Anterior cingulate cortex (tissue), 58 donors: ENCODE measurements around the gene HOMER1.
"Not testable (repeated sequence)": the region's sequence is repeated elsewhere in the genome, so short reads cannot be mapped to it uniquely, and the experiment has no call there.

Experiments
- DNase-seq, 58 donors: peaks; one replicate each; lab custom pipeline; 2025; lab: John Stamatoyannopoulos, UW

HOMER1 gene

GRCh38 chr5:79436224-79436623 is 77.7 kb downstream of the HOMER1 start:
- DNase-seq: no peak

GRCh38 chr5:79430196-79430595 is 83.7 kb downstream of the HOMER1 start:
- DNase-seq: no peak

- no peak for DNase-seq
These were observed 90.6 kb downstream of the HOMER1 start for GRCh38 chr5:79423296-79423695.

- DNase-seq: no peak
These were observed 93.7 kb downstream of the HOMER1 start for GRCh38 chr5:79420248-79420647.

GRCh38 chr5:79418276-79418675 is 95.7 kb downstream of the HOMER1 start:
- no peak for DNase-seq

GRCh38 chr5:79417495-79417894 is 96.4 kb downstream of the HOMER1 start:
- DNase-seq: no peak

GRCh38 chr5:79416499-79416898 is 97.4 kb downstream of the HOMER1 start:
- peak in 3 of 58 donors; percentile 0 to 1 (median 1) for DNase-seq

- DNase-seq: no peak
These were observed 100.8 kb downstream of the HOMER1 start for GRCh38 chr5:79413112-79413511.

- no peak for DNase-seq
These were observed 105.9 kb downstream of the HOMER1 start for GRCh38 chr5:79408028-79408427.

- DNase-seq: no peak
These were observed 106.3 kb downstream of the HOMER1 start for GRCh38 chr5:79407591-79407990.

- no peak for DNase-seq
These were observed 112.7 kb downstream of the HOMER1 start for GRCh38 chr5:79401216-79401615.

GRCh38 chr5:79399046-79399445 is 114.9 kb downstream of the HOMER1 start:
- no peak for DNase-seq

- DNase-seq: no peak
These were observed 116.9 kb downstream of the HOMER1 start for GRCh38 chr5:79397080-79397479.

GRCh38 chr5:79396265-79396664 is 117.7 kb downstream of the HOMER1 start:
- DNase-seq: peak in 1 of 58 donors; percentile 1

- DNase-seq: no peak
These were observed 118.6 kb downstream of the HOMER1 start for GRCh38 chr5:79395296-79395695.

- DNase-seq: no peak
These were observed 121.2 kb downstream of the HOMER1 start for GRCh38 chr5:79392776-79393175.

GRCh38 chr5:79386679-79387078 is 127.3 kb downstream of the HOMER1 start:
- DNase-seq: no peak

GRCh38 chr5:79385126-79385525 is 128.8 kb downstream of the HOMER1 start:
- DNase-seq: not testable (repeated sequence)

- DNase-seq: no peak
These were observed 135.3 kb downstream of the HOMER1 start for GRCh38 chr5:79378510-79379186.

GRCh38 chr5:79357398-79357797 is 156.5 kb downstream of the HOMER1 start:
- no peak for DNase-seq

- no peak for DNase-seq
These were observed 164.1 kb downstream of the HOMER1 start for GRCh38 chr5:79349881-79350280.

- no peak for DNase-seq
These were observed 164.9 kb downstream of the HOMER1 start for GRCh38 chr5:79349047-79349446.

GRCh38 chr5:79346420-79346824 is 167.5 kb downstream of the HOMER1 start:
- peak in 1 of 58 donors; percentile 7 for DNase-seq
